ENCODE measurements around the gene KRTAP10-6. TPM values are rescaled to one million over a fixed set of nuclear protein-coding genes. Genes with fewer than 3 reads are reported as not detected.

Gene KRTAP10-6
- total and polyA plus RNA-seq, 2 experiments from 2014 or later, result not detected

GRCh38 chr21:44569861-44570517, 22.3 kb downstream of the KRTAP10-6 start:
- H2AFZ ChIP-seq, result no peak overlapping the region
- H3K4me1 ChIP-seq (ENCODE audit: insufficient read depth), result peaks cover 1% of the 10 kb centered on the region
- H3K4me3 ChIP-seq, result no peak overlapping the region
- WGBS (ENCODE audit: low lambda C conversion rate, missing lambda C conversion rate), result 90% methylated on average over 12 of the region's 12 CpGs
- H3K36me3 ChIP-seq (replicated peaks; ENCODE audit: insufficient read depth, low read depth), result no peaks in the 10 kb centered on the region
- H3K79me2 ChIP-seq, result no peaks in the 10 kb centered on the region
- no peak overlapping the region for H3K27ac ChIP-seq
- TF ChIP-seq CTCF (IDR thresholded peaks at IDR 0.05; ENCODE audit: poor library complexity) (no peak), EZH2phosphoT487 (IDR thresholded peaks at IDR 0.05; ENCODE audit: low read depth, severe bottlenecking, unreplicated experiment) (no peak), EZH2 (IDR thresholded peaks at IDR 0.05; ENCODE audit: borderline replicate concordance) (no peak)
- H3K4me2 ChIP-seq, result no peak overlapping the region
- no peaks in the 10 kb centered on the region for H4K20me1 ChIP-seq (ENCODE audit: insufficient read depth, poor library complexity, severe bottlenecking)
- H3K9me2 ChIP-seq (replicated peaks; ENCODE audit: insufficient read depth), result no peaks in the 10 kb centered on the region
- DNase-seq (ENCODE audit: low spot score), result no peak
- no peaks in the 10 kb centered on the region for H3K9me3 ChIP-seq (ENCODE audit: low read depth)
- no peaks in the 10 kb centered on the region for H3K27me3 ChIP-seq

- 84% methylated on average over 26 of the region's 27 CpGs for WGBS (ENCODE audit: low lambda C conversion rate, missing lambda C conversion rate)
Observed at GRCh38 chr21:44568667-44569556, 23.4 kb downstream of the KRTAP10-6 start.

DNA sequence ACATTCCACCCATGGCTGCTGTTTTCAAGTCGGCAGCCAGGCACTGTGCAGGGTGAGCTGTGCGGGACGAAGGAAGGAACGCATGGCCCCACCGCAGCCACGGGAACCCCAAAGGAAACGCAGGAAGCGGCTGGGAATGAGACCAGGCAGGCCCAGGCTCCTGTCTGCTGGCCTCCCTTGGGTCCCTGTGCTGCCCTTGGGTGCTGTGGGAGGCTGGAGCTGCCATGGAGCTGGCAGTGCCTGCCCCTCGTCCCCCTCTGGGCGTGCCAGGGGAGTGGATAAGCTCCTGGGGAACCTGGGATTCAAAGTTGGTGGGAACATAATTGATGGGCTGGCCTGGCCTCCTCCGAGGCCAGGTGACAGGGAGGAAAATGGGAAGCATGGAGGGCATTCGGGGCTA, 24.0 kb downstream of the KRTAP10-6 start:
- Histone ChIP-seq H3K36me3 (replicated peaks; ENCODE audit: insufficient read depth, low read depth) (no peaks in the 10 kb centered on the region), H3K4me3 (no peak overlapping the region), H3K9me2 (replicated peaks; ENCODE audit: insufficient read depth) (no peaks in the 10 kb centered on the region), H3K9me3 (ENCODE audit: low read depth) (no peaks in the 10 kb centered on the region), H2AFZ (no peak overlapping the region), H3K27me3 (no peaks in the 10 kb centered on the region), H3K4me2 (no peak overlapping the region), H3K4me1 (ENCODE audit: insufficient read depth) (no peaks in the 10 kb centered on the region), H3K79me2 (no peaks in the 10 kb centered on the region), H3K27ac (no peak overlapping the region), H4K20me1 (ENCODE audit: insufficient read depth, poor library complexity, severe bottlenecking) (no peaks in the 10 kb centered on the region)
- no peak for TF ChIP-seq EZH2 (IDR thresholded peaks at IDR 0.05; ENCODE audit: borderline replicate concordance)
- TF ChIP-seq EZH2phosphoT487 (IDR thresholded peaks at IDR 0.05; ENCODE audit: low read depth, severe bottlenecking, unreplicated experiment), result no peak
- TF ChIP-seq CTCF (IDR thresholded peaks at IDR 0.05; ENCODE audit: poor library complexity), result no peak
- 92% methylated on average over 11 of the region's 12 CpGs for WGBS (ENCODE audit: low lambda C conversion rate, missing lambda C conversion rate)
- DNase-seq (ENCODE audit: low spot score), result no peak

More at GRCh38 chr21:44568667-44569556, 23.4 kb downstream of the KRTAP10-6 start:
- H3K79me2 ChIP-seq, result no peaks in the 10 kb centered on the region
- no peaks in the 10 kb centered on the region for H3K36me3 ChIP-seq (replicated peaks; ENCODE audit: insufficient read depth, low read depth)
- no peaks in the 10 kb centered on the region for H3K9me2 ChIP-seq (replicated peaks; ENCODE audit: insufficient read depth)
- no peaks in the 10 kb centered on the region for H3K27me3 ChIP-seq
- no peak overlapping the region for H3K4me3 ChIP-seq
- H4K20me1 ChIP-seq (ENCODE audit: insufficient read depth, poor library complexity, severe bottlenecking), result no peaks in the 10 kb centered on the region
- no peak overlapping the region for H3K4me2 ChIP-seq
- no peak for DNase-seq (ENCODE audit: low spot score)
- H3K9me3 ChIP-seq (ENCODE audit: low read depth), result no peaks in the 10 kb centered on the region
- H3K4me1 ChIP-seq (ENCODE audit: insufficient read depth), result no peaks in the 10 kb centered on the region
- no peak for TF ChIP-seq CTCF (IDR thresholded peaks at IDR 0.05; ENCODE audit: poor library complexity)
- no peak overlapping the region for H3K27ac ChIP-seq
- no peak overlapping the region for H2AFZ ChIP-seq
